ENCODE measurements around the gene PPP6R2. TPM values are rescaled to one million over a fixed set of nuclear protein-coding genes. Genes with fewer than 3 reads are reported as not detected.

PPP6R2 gene
- total RNA-seq, 1 donor from 2014 or later = 49.3 TPM

DNA sequence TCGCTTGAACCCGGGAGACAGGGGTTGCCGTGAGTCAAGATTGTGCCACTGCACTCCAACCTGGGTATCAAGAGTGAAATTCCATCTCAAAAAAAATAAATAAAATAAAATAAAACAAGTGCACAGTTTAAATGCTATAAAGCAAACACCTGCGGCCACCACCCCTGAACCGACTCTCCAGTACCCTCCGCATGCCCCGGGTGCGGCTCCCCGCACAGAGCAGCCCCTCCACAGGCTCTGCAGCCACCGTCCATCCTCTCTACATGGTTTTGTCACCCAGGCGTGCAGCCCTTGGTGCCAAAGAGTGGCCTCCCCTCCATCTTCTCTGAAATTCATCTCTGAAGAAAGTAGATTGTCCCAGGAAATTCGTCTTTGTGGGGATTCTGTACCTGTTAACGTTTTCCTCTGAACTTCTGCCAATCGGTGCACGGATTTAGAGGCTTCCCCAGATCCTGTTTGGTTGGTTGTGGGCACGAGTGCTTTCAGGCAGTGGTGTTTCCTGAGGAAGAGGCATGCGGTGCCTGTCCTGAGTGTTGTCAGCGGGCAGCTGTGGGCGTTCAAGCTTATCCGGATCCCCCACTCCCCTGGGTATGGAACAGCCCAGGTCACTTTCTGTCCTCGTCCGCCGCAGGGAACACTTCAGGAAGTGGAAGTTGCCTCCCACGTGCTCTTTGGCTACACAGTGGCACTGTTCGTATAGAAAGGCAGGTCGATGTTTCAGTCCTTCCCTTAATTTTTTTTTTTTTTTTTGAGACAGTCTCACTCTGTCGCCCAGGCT is 147.6 kb downstream of the PPP6R2 start:
- H3K4me3 ChIP-seq (ENCODE audit: low read depth, low read length) = no peak overlapping the region
- TF ChIP-seq, protein P1, sequence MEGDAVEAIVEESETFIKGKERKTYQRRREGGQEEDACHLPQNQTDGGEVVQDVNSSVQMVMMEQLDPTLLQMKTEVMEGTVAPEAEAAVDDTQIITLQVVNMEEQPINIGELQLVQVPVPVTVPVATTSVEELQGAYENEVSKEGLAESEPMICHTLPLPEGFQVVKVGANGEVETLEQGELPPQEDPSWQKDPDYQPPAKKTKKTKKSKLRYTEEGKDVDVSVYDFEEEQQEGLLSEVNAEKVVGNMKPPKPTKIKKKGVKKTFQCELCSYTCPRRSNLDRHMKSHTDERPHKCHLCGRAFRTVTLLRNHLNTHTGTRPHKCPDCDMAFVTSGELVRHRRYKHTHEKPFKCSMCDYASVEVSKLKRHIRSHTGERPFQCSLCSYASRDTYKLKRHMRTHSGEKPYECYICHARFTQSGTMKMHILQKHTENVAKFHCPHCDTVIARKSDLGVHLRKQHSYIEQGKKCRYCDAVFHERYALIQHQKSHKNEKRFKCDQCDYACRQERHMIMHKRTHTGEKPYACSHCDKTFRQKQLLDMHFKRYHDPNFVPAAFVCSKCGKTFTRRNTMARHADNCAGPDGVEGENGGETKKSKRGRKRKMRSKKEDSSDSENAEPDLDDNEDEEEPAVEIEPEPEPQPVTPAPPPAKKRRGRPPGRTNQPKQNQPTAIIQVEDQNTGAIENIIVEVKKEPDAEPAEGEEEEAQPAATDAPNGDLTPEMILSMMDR (conservative IDR thresholded peaks at IDR 0.05; ENCODE audit: low read depth, low read length) = no peak
- no peak for DNase-seq (ENCODE audit: low read depth)

Other genes with a start within 250 kb of the PPP6R2 start
- 0.07 and 0.12 TPM in 2 replicates for gene PANX2, start 172.6 kb upstream of the PPP6R2 start, total RNA-seq
- gene TRABD, start 157.4 kb upstream of the PPP6R2 start, total RNA-seq = 55.5 and 68.9 TPM in 2 replicates
- gene SELENOO, start 142.3 kb upstream of the PPP6R2 start, total RNA-seq = 31.0 and 31.1 TPM in 2 replicates
- 19.8 and 26.1 TPM in 2 replicates for gene TUBGCP6, start 98.3 kb upstream of the PPP6R2 start, total RNA-seq
- 18.8 and 40.6 TPM in 2 replicates for gene HDAC10, start 92.1 kb upstream of the PPP6R2 start, total RNA-seq
- 33.9 and 56.0 TPM in 2 replicates for gene MAPK12, start 81.6 kb upstream of the PPP6R2 start, total RNA-seq
- 5.4 and 8.4 TPM in 2 replicates for gene MAPK11, start 72.9 kb upstream of the PPP6R2 start, total RNA-seq
- 113 and 177 TPM in 2 replicates for gene PLXNB2, start 35.7 kb upstream of the PPP6R2 start, total RNA-seq
- 1.2 and 4.4 TPM in 2 replicates for gene DENND6B, start 16.3 kb upstream of the PPP6R2 start, total RNA-seq
- 56.6 and 59.0 TPM in 2 replicates for gene SBF1, start 131.7 kb downstream of the PPP6R2 start, total RNA-seq
- gene ADM2, start 138.2 kb downstream of the PPP6R2 start, total RNA-seq = 3.9 and 4.4 TPM in 2 replicates
- gene MIOX, start 143.5 kb downstream of the PPP6R2 start, total RNA-seq = not detected in 2 replicates
- 69.2 and 83.3 TPM in 2 replicates for gene LMF2, start 164.4 kb downstream of the PPP6R2 start, total RNA-seq
- 69.3 and 81.5 TPM in 2 replicates for gene NCAPH2, start 164.9 kb downstream of the PPP6R2 start, total RNA-seq
- gene SCO2, start 182.3 kb downstream of the PPP6R2 start, total RNA-seq = 1.4 TPM in 1 of 2 replicates, not detected in the other
- 7.6 and 13.1 TPM in 2 replicates for gene TYMP, start 186.7 kb downstream of the PPP6R2 start, total RNA-seq
- gene KLHDC7B, start 202.6 kb downstream of the PPP6R2 start, total RNA-seq = 0.07 TPM in 1 of 2 replicates, not detected in the other
- gene SYCE3, start 219.6 kb downstream of the PPP6R2 start, total RNA-seq = 1.0 TPM in 1 of 2 replicates, not detected in the other
- 1.2 and 4.0 TPM in 2 replicates for gene CPT1B, start 235.1 kb downstream of the PPP6R2 start, total RNA-seq
- 29.5 and 50.4 TPM in 2 replicates for gene CHKB, start 239.5 kb downstream of the PPP6R2 start, total RNA-seq